ENCODE data around the gene SMYD1. TPM values are rescaled to one million over a fixed set of nuclear protein-coding genes. Genes with fewer than 3 reads are reported as not detected.

The SMYD1 gene
- total RNA-seq, 4 donors from 2014 or later: 2.0 to 37.0 (median 13.2) TPM

GRCh38 chr2:88051792-88052191 is 15.8 kb upstream of the SMYD1 start:
- Histone ChIP-seq H3K27me3 (no peaks in the 10 kb centered on the region), H3K4me3 (no peak overlapping the region), H3K9me3 (no peaks in the 10 kb centered on the region), H3K4me1 (peaks cover 0 to 54% (median 3%) of the 10 kb centered on the region in 3 donors), H3K36me3 (no peaks in the 10 kb centered on the region), H3K27ac (no peak overlapping the region)
- TF ChIP-seq POLR2A (IDR thresholded peaks at IDR 0.05) (no peak), CTCF (IDR thresholded peaks at IDR 0.05) (no peak), EP300 (IDR thresholded peaks at IDR 0.05) (no peak), POLR2AphosphoS5 (IDR thresholded peaks at IDR 0.05) (no peak)
- 33 to 80% methylated on average over 1 to 2 of the region's 2 CpGs for WGBS, 2 donors (ENCODE audit: low coverage in 1 of 2)
- ATAC-seq: no peak

GRCh38 chr2:88053296-88053695 is 14.3 kb upstream of the SMYD1 start:
- no peak for ATAC-seq
- 0% methylated on average over 1 of the region's 1 CpG for WGBS, 2 donors (ENCODE audit: low coverage in 1 of 2)
- Histone ChIP-seq H3K27ac (peak overlapping the region in 3 of 4 donors; percentile 96 to 97 (median 96)), H3K4me1 (peaks cover 0 to 54% (median 3%) of the 10 kb centered on the region in 3 donors), H3K36me3 (no peaks in the 10 kb centered on the region), H3K9me3 (no peaks in the 10 kb centered on the region), H3K27me3 (no peaks in the 10 kb centered on the region), H3K4me3 (no peak overlapping the region)
- no peak for TF ChIP-seq POLR2AphosphoS5 (IDR thresholded peaks at IDR 0.05)
- TF ChIP-seq EP300 (IDR thresholded peaks at IDR 0.05): no peak
- TF ChIP-seq POLR2A (IDR thresholded peaks at IDR 0.05): no peak
- TF ChIP-seq CTCF (IDR thresholded peaks at IDR 0.05): no peak

GRCh38 chr2:88053934-88054781 is 13.5 kb upstream of the SMYD1 start:
- Histone ChIP-seq H3K36me3 (no peaks in the 10 kb centered on the region), H3K9me3 (no peaks in the 10 kb centered on the region), H3K27me3 (no peaks in the 10 kb centered on the region), H3K27ac (peak overlapping the region; percentile 92 to 97 (median 96)), H3K4me3 (peak overlapping the region; percentile 88 to 92), H3K4me1 (peaks cover 0 to 54% (median 3%) of the 10 kb centered on the region in 3 donors)
- TF ChIP-seq CTCF (IDR thresholded peaks at IDR 0.05) (no peak), POLR2A (IDR thresholded peaks at IDR 0.05) (no peak), EP300 (IDR thresholded peaks at IDR 0.05) (no peak), POLR2AphosphoS5 (IDR thresholded peaks at IDR 0.05) (no peak)
- no peak for ATAC-seq
- WGBS, 2 donors (ENCODE audit: low coverage in 1 of 2): 48 to 57% methylated on average over 9 to 10 of the region's 10 CpGs

- Histone ChIP-seq H3K4me3 (peak overlapping the region; percentile 88 to 92), H3K27ac (peak overlapping the region; percentile 92 to 97 (median 96)), H3K36me3 (no peaks in the 10 kb centered on the region), H3K4me1 (peaks cover 0 to 47% (median 3%) of the 10 kb centered on the region in 3 donors), H3K27me3 (no peaks in the 10 kb centered on the region), H3K9me3 (no peaks in the 10 kb centered on the region)
- TF ChIP-seq POLR2A (IDR thresholded peaks at IDR 0.05) (no peak), CTCF (IDR thresholded peaks at IDR 0.05) (no peak), POLR2AphosphoS5 (IDR thresholded peaks at IDR 0.05) (no peak), EP300 (IDR thresholded peaks at IDR 0.05) (no peak)
- peak; percentile 3 for ATAC-seq
- WGBS, 2 donors (ENCODE audit: low coverage in 1 of 2): 0 to 1% methylated on average over 2 to 12 of the region's 25 CpGs
These were observed 12.7 kb upstream of the SMYD1 start for GRCh38 chr2:88054782-88055370.
